H1 (cell line): ENCODE results near the gene LDLRAD3. TPM values are rescaled to one million over a fixed set of nuclear protein-coding genes. Genes with fewer than 3 reads are reported as not detected.

Source experiments
- CTCF ChIA-PET: fragments of 300-600 bp; sonication (Branson Sonifier 250); formaldehyde crosslinking; loops from one replicate; lab custom pipeline; 2021; ENCODE audit not compliant: partially characterized antibody; lab: Charles Lee
- POLR2A ChIA-PET: fragments of 300-600 bp; sonication (Branson Sonifier 250); formaldehyde crosslinking; loops from one replicate; lab custom pipeline; 2021; ENCODE audit warnings: inconsistent platforms; ENCODE audit not compliant: partially characterized antibody; lab: Charles Lee
- DNase-seq, 2 experiments: peaks; one replicate each; pipeline versions ENCODE4 v3.0.0 to v3.0.0-alpha.2; 2010 to 2022; ENCODE audit warnings: low spot score in 2 of 2, low read depth in 1 of 2, mixed read lengths in 1 of 2
- FAIRE-seq: peaks from 2 replicates; lab custom pipeline; 2011; peaks lifted over from hg19 to GRCh38; lab: Jason Lieb, UNC
- H2AFZ ChIP-seq: 2 replicates; pipeline ENCODE4 v1.8.1; 2012; ENCODE audit warnings: low read length, inconsistent platforms
- H2AK5ac ChIP-seq: 2 replicates; pipeline ENCODE4 v1.6.1; 2013; ENCODE audit warnings: low read depth, low read length
- H2BK120ac ChIP-seq: replicated peaks from 2 replicates; pipeline ENCODE3; 2013; ENCODE audit warnings: low read depth, low read length, inconsistent platforms
- H2BK12ac ChIP-seq: 2 replicates; pipeline ENCODE4 v1.6.1; 2013; ENCODE audit warnings: low read depth, low read length
- H2BK15ac ChIP-seq: 2 replicates; pipeline ENCODE4 v1.6.1; 2013; ENCODE audit warnings: low read length
- H2BK20ac ChIP-seq: 2 replicates; pipeline ENCODE4 v1.6.1; 2013; ENCODE audit warnings: low read length
- H2BK5ac ChIP-seq: 2 replicates; pipeline ENCODE4 v1.6.1; 2013; ENCODE audit warnings: low read depth, low read length
- H3K14ac ChIP-seq: 2 replicates; pipeline ENCODE4 v1.6.1; 2013; ENCODE audit warnings: inconsistent platforms; ENCODE audit not compliant: insufficient read length
- H3K18ac ChIP-seq: 2 replicates; pipeline ENCODE4 v1.6.1; 2013; ENCODE audit warnings: low read length; ENCODE audit errors: extremely low read depth
- H3K23ac ChIP-seq: 2 replicates; pipeline ENCODE4 v1.6.1; 2013; ENCODE audit warnings: inconsistent platforms; ENCODE audit not compliant: insufficient read length
- H3K23me2 ChIP-seq: 2 replicates; pipeline ENCODE4 v1.6.1; 2013; ENCODE audit warnings: low read depth, low read length
- H3K27ac ChIP-seq: 2 replicates; pipeline ENCODE4 v1.6.1; 2011; ENCODE audit warnings: low read depth, low read length, inconsistent platforms
- H3K27me3 ChIP-seq, 4 experiments: replicated peaks in 1 of 4; 1 replicate in 1 of 4; 2 replicates in 3 of 4; pipeline versions ENCODE4 v1.6.1 to v1.8.1; 2011 to 2013; ENCODE audit warnings: low read length in 3 of 4, mild to moderate bottlenecking in 3 of 4, inconsistent platforms in 2 of 4, mixed read lengths in 2 of 4, moderate library complexity in 1 of 4; ENCODE audit not compliant: control insufficient read depth in 3 of 4, insufficient read depth in 3 of 4; ENCODE audit errors: extremely low read depth in 1 of 4
- H3K36me3 ChIP-seq, 4 experiments: 2 replicates each; pipeline versions ENCODE4 v1.6.1 to v1.8.1; 2011 to 2013; ENCODE audit warnings: mild to moderate bottlenecking in 4 of 4, low read length in 3 of 4, moderate library complexity in 2 of 4, control low read depth in 1 of 4, inconsistent platforms in 1 of 4; ENCODE audit not compliant: insufficient read depth in 4 of 4, control insufficient read depth in 2 of 4
- H3K4ac ChIP-seq: replicated peaks from 2 replicates; pipeline ENCODE3; 2013; ENCODE audit warnings: low read length, low read depth, mixed read lengths, inconsistent platforms; ENCODE audit not compliant: insufficient read length
- H3K4me1 ChIP-seq, 4 experiments: replicated peaks in 1 of 4; 1 replicate in 1 of 4; 2 replicates in 3 of 4; pipeline versions ENCODE4 v1.6.1 to v1.8.1; 2011 to 2013; ENCODE audit warnings: low read length in 3 of 4, inconsistent platforms in 2 of 4, mixed read lengths in 1 of 4; ENCODE audit not compliant: insufficient read depth in 4 of 4, control insufficient read depth in 3 of 4
- H3K4me2 ChIP-seq, 2 experiments: 2 replicates each; pipeline versions ENCODE4 v1.6.1 to v1.8.1; 2011 to 2013; ENCODE audit warnings: low read depth in 2 of 2, low read length in 2 of 2, control low read depth in 1 of 2, inconsistent platforms in 1 of 2, mild to moderate bottlenecking in 1 of 2; ENCODE audit not compliant: insufficient read depth in 1 of 2
- H3K4me3 ChIP-seq, 4 experiments: fragments of 200-600, 300-600 bp in 1 of 4; sonication (generic), shearing (Covaris generic), sonication (Bioruptor Twin) in 1 of 4; 2 replicates each; pipeline versions ENCODE4 v1.5.1 to v1.8.1; 2011 to 2016; ENCODE audit warnings: low read length in 4 of 4, low read depth in 3 of 4, control low read depth in 2 of 4, inconsistent platforms in 2 of 4, mild to moderate bottlenecking in 2 of 4, mixed read lengths in 1 of 4, moderate library complexity in 1 of 4; ENCODE audit not compliant: insufficient read depth in 2 of 4; ENCODE audit errors: extremely low read depth in 1 of 4
- H3K56ac ChIP-seq: replicated peaks from 2 replicates; pipeline ENCODE3; 2013; ENCODE audit warnings: low read depth, mild to moderate bottlenecking, mixed read lengths, low read length, inconsistent platforms; ENCODE audit not compliant: insufficient read length
- H3K79me1 ChIP-seq: 2 replicates; pipeline ENCODE4 v1.6.1; 2013; ENCODE audit warnings: low read depth, low read length, control low read depth
- H3K79me2 ChIP-seq, 2 experiments: 2 replicates each; pipeline versions ENCODE4 v1.6.1 to v1.8.1; 2012 to 2013; ENCODE audit warnings: low read length in 2 of 2, mild to moderate bottlenecking in 2 of 2, inconsistent platforms in 1 of 2; ENCODE audit not compliant: insufficient read depth in 2 of 2, control insufficient read depth in 1 of 2
- H3K9ac ChIP-seq, 4 experiments: replicated peaks in 1 of 4; 1 replicate in 1 of 4; 2 replicates in 3 of 4; pipeline versions ENCODE4 v1.6.1 to v1.8.1; 2011 to 2013; ENCODE audit warnings: low read depth in 3 of 4, low read length in 3 of 4, control low read depth in 2 of 4, mild to moderate bottlenecking in 2 of 4, moderate library complexity in 2 of 4, inconsistent platforms in 1 of 4; ENCODE audit errors: extremely low read depth in 1 of 4
- H3K9me3 ChIP-seq, 2 experiments: 2 replicates each; pipeline versions ENCODE4 v1.6.1 to v1.8.1; 2012 to 2013; ENCODE audit warnings: mild to moderate bottlenecking in 2 of 2, moderate library complexity in 2 of 2, control low read depth in 1 of 2, inconsistent platforms in 1 of 2, low read depth in 1 of 2, low read length in 1 of 2, mixed read lengths in 1 of 2; ENCODE audit not compliant: insufficient read depth in 2 of 2
- H4K20me1 ChIP-seq, 2 experiments: replicated peaks in 1 of 2; 2 replicates each; pipeline versions ENCODE3 to v1.8.1; 2011 to 2013; ENCODE audit warnings: inconsistent platforms in 2 of 2, low read length in 2 of 2, mild to moderate bottlenecking in 1 of 2; ENCODE audit not compliant: insufficient read depth in 2 of 2, control insufficient read depth in 1 of 2
- H4K5ac ChIP-seq: 2 replicates; pipeline ENCODE4 v1.6.1; 2013; ENCODE audit warnings: low read length, low read depth, mixed read lengths, inconsistent platforms; ENCODE audit not compliant: insufficient read length
- H4K8ac ChIP-seq: 2 replicates; pipeline ENCODE4 v1.8.0; 2013; ENCODE audit warnings: mild to moderate bottlenecking, moderate library complexity, low read length, inconsistent platforms; ENCODE audit not compliant: insufficient read depth; ENCODE audit errors: extremely low read depth
- H4K91ac ChIP-seq: replicated peaks from 2 replicates; pipeline ENCODE3; 2013; ENCODE audit warnings: low read length, mixed read lengths, inconsistent platforms; ENCODE audit not compliant: insufficient read length
- CHD1 ChIP-seq: IDR thresholded peaks from 2 replicates; pipeline ENCODE4 v1.6.1; 2012; ENCODE audit warnings: low read depth, low read length, improper control_type of control experiment
- GTF2F1 ChIP-seq: IDR thresholded peaks from 2 replicates; pipeline ENCODE4 v1.6.1; 2012; ENCODE audit warnings: low read depth, low read length, improper control_type of control experiment, borderline replicate concordance
- NRF1 ChIP-seq: IDR thresholded peaks from 2 replicates; pipeline ENCODE4 v1.6.1; 2011; ENCODE audit warnings: mild to moderate bottlenecking, low read depth, low read length, improper control_type of control experiment
- RBBP5 ChIP-seq: IDR thresholded peaks from 2 replicates; pipeline ENCODE4 v1.7.1; 2012; ENCODE audit warnings: low read depth, mild to moderate bottlenecking, inconsistent platforms, low read length, moderate library complexity, borderline replicate concordance
- RNF2 ChIP-seq: fragments of 200-900, 300-1000 bp; sonication (generic); IDR thresholded peaks from 2 replicates; pipeline ENCODE4 v1.7.1; 2016; ENCODE audit warnings: borderline replicate concordance, low read depth, mild to moderate bottlenecking, antibody characterized with exemption, low read length; ENCODE audit not compliant: poor library complexity, severe bottlenecking; ENCODE audit errors: missing control alignments
- TAF1 ChIP-seq: IDR thresholded peaks from 2 replicates; pipeline ENCODE4 v1.6.1; 2011; ENCODE audit warnings: mild to moderate bottlenecking, low read depth, low read length
- WGBS, 2 experiments: shearing (Covaris generic) in 1 of 2; methylation state at CpG; one replicate each; pipeline versions ENCODE4 v1.1.6 to v1.1.7; 2013 to 2015; ENCODE audit warnings: low lambda C conversion rate in 2 of 2, mixed read lengths in 2 of 2, inconsistent platforms in 1 of 2, low coverage in 1 of 2, missing lambda C conversion rate in 1 of 2; ENCODE audit not compliant: insufficient replicate concordance in 2 of 2, insufficient coverage in 1 of 2, insufficient read length in 1 of 2; ENCODE audit errors: extremely low coverage in 1 of 2, missing lambda C conversion rate in 1 of 2; 5-methylcytosine and 5-hydroxymethylcytosine counted together
- polyA plus RNA-seq, 7 experiments: library from polyadenylated mRNA; depleted of rRNA in 3 of 7; stranded (reverse) in 5 of 7; unstranded in 2 of 7; fragments of >200 nt in 5 of 7; fragments of 200-250 nt in 2 of 7; gene quantifications; 1 replicate in 5 of 7; 2 replicates in 1 of 7; 4 replicates in 1 of 7; pipeline versions ENCODE4 v1.2.1 to v1.2.3, GENCODE V29; 2011 to 2013; ENCODE audit warnings: missing spikeins in 2 of 7, mixed read lengths in 2 of 7
- total RNA-seq: library from RNA; stranded (reverse); fragmentation: NEBNext Ultra II Directional; extraction: Animal tissue kit (Norgen Biotek cat#: 25700); gene quantifications from 2 replicates; pipeline ENCODE4 v1.2.1, GENCODE V29; 2021
- TF ChIP-seq, protein P1 (sequence below), 3 experiments: IDR thresholded peaks; 1 replicate in 2 of 3; 2 replicates in 1 of 3; pipeline versions ENCODE4 v1.5.1 to v1.6.1; 2011; ENCODE audit warnings: low read length in 3 of 3, mild to moderate bottlenecking in 3 of 3, inconsistent platforms in 2 of 3, low read depth in 1 of 3, moderate library complexity in 1 of 3; ENCODE audit not compliant: insufficient read depth in 1 of 3; ENCODE audit errors: control extremely low read depth in 1 of 3

The LDLRAD3 gene
- total and polyA plus RNA-seq, 2 of the 8 experiments (the other 6 are each of a cell fraction or from before 2014, with no cell fraction given): 18.6 to 22.8 TPM

DNA sequence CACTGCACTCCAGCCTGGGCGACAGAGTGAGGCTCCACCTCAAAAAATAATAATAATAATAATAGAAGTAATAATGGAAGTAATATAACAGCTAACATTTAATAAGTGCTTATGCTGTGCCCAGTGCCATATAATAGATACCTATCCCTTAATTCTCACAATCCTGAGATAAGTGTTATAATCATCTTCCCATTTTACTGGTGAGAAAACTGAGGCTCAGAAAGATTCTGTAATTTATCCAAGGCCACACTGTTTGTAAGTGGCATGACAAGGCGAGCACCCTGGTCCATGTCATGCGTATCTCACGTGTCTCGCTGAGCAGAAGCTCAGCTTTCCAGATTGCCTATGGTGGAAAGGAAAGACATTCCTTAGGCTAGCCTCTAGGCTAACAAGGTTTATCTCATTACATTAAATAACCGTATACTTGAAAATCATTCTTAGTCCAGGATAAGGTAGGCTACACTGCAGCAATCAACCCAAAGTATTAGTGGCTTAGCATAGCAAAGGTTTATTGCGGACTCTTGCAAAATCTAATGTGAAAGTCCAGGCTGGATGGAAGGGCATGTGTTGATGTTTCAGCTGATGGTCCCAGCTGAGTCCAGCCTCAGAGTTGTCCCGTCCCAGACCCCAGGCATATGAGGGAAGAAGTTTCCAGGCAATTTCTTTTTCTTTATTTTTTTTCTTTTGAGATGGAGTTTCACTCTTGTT lies 15.0 kb upstream of the LDLRAD3 start:
- Histone ChIP-seq H3K9ac (no peak overlapping the region), H3K23ac (no peak overlapping the region), H2BK5ac (no peak overlapping the region), H3K27ac (no peak overlapping the region), H3K18ac (no peak overlapping the region), H2BK20ac (no peak overlapping the region), H2BK12ac (no peak overlapping the region), H3K4me2 (no peak overlapping the region), H3K4me1 (no peaks in the 10 kb centered on the region), H2BK15ac (no peak overlapping the region), H3K4ac (no peak overlapping the region), H3K23me2 (no peaks in the 10 kb centered on the region), H2AK5ac (no peak overlapping the region), H3K79me2 (no peaks in the 10 kb centered on the region)
- FAIRE-seq: no peak
- CTCF ChIA-PET: interaction anchor here (0.5 to 1.7 kb wide), 5 partner anchors 15 to 207 kb away, joined by 3 to 5 read pairs (median 3); no protein-coding TSS in a partner anchor
- WGBS, 2 experiments: 90% methylated on average over 8 of the region's 8 CpGs; no CpG with 5 or more reads in 1 of the 2 experiments
- no peak for TF ChIP-seq CHD1
- no peak for TF ChIP-seq RNF2
- no peak for TF ChIP-seq NRF1
- no peak for TF ChIP-seq GTF2F1
- TF ChIP-seq, protein P1, sequence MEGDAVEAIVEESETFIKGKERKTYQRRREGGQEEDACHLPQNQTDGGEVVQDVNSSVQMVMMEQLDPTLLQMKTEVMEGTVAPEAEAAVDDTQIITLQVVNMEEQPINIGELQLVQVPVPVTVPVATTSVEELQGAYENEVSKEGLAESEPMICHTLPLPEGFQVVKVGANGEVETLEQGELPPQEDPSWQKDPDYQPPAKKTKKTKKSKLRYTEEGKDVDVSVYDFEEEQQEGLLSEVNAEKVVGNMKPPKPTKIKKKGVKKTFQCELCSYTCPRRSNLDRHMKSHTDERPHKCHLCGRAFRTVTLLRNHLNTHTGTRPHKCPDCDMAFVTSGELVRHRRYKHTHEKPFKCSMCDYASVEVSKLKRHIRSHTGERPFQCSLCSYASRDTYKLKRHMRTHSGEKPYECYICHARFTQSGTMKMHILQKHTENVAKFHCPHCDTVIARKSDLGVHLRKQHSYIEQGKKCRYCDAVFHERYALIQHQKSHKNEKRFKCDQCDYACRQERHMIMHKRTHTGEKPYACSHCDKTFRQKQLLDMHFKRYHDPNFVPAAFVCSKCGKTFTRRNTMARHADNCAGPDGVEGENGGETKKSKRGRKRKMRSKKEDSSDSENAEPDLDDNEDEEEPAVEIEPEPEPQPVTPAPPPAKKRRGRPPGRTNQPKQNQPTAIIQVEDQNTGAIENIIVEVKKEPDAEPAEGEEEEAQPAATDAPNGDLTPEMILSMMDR (IDR thresholded peaks at IDR 0.05; ENCODE audit: control extremely low read depth in 1 of 3, insufficient read depth in 1 of 3, low read depth in 1 of 3, low read length in 3 of 3): no peak
- no peak for TF ChIP-seq TAF1
- no peak for TF ChIP-seq RBBP5
- TF ChIP-seq, all 59 proteins: peak for 0
- H3K9me3 ChIP-seq: no peaks in the 10 kb centered on the region
- no peaks in the 10 kb centered on the region for H3K36me3 ChIP-seq
- no peak overlapping the region for H2AFZ ChIP-seq
- H3K56ac ChIP-seq: no peak overlapping the region
- no peak overlapping the region for H3K14ac ChIP-seq
- H3K4me3 ChIP-seq: no peak overlapping the region
- POLR2A ChIA-PET: interaction anchor here (1.0 kb wide), 1 partner anchor 16 kb away, joined by 4 read pairs; no protein-coding TSS in a partner anchor
- DNase-seq: no peak
- no peak overlapping the region for H4K5ac ChIP-seq
- no peaks in the 10 kb centered on the region; a peak in 1 of 7 replicates for H3K27me3 ChIP-seq
- H3K79me1 ChIP-seq: no peaks in the 10 kb centered on the region
- no peaks in the 10 kb centered on the region for H4K20me1 ChIP-seq
- H4K8ac ChIP-seq: no peak overlapping the region
- no peak overlapping the region for H4K91ac ChIP-seq
- no peak overlapping the region for H2BK120ac ChIP-seq
